Adipose tissue (tissue), 3 donors: Measurements from ENCODE around the gene SAMD14. TPM values are rescaled to one million over a fixed set of nuclear protein-coding genes. Genes with fewer than 3 reads are reported as not detected.
"Not testable (repeated sequence)": the region's sequence is repeated elsewhere in the genome, so short reads cannot be mapped to it uniquely, and the experiment has no call there.

Experiments
- H3K27ac ChIP-seq: one replicate; pipeline ENCODE4 v1.5.1; 2013; ENCODE audit warnings: low read depth, low read length
- WGBS, 3 donors: extraction: QIAGEN DNeasy Blood & Tissue Kit; methylation state at CpG; one replicate each; pipeline ENCODE4 v1.1.7; 2013; 5-methylcytosine and 5-hydroxymethylcytosine counted together
- polyA plus RNA-seq, 3 donors: library from polyadenylated mRNA; stranded (reverse); fragments of 200-250 nt; gene quantifications; one replicate each; pipeline ENCODE4 v1.2.3, GENCODE V29; 2013
- donor health status: healthy with polysubstance abuse.
- donor health status: Bipolar disorder and iron deficiency.
- donor health status: healthy.

The SAMD14 gene
- polyA plus RNA-seq, 3 donors, result 0.46 to 1.4 (median 1.3) TPM

- no peak overlapping the region for H3K27ac ChIP-seq
- WGBS, 3 donors, result 87 to 96% (median 94%) methylated on average over 6 of the region's 6 CpGs
Measured at GRCh38 chr17:50074227-50074626, 55.7 kb downstream of the SAMD14 start.

- no peak overlapping the region for H3K27ac ChIP-seq
- 83 to 95% (median 89%) methylated on average over 1 of the region's 1 CpG for WGBS, 3 donors
Measured at GRCh38 chr17:50072925-50073324, 57.0 kb downstream of the SAMD14 start.

GRCh38 chr17:50072130-50072529 lies 57.8 kb downstream of the SAMD14 start:
- H3K27ac ChIP-seq, result no peak overlapping the region
- 86 to 92% (median 87%) methylated on average over 3 of the region's 3 CpGs for WGBS, 3 donors

- 77 to 94% (median 85%) methylated on average over 6 of the region's 6 CpGs for WGBS, 3 donors
- H3K27ac ChIP-seq, result no peak overlapping the region
Measured at GRCh38 chr17:50071692-50072091, 58.3 kb downstream of the SAMD14 start.

GRCh38 chr17:50070908-50071680 lies 58.9 kb downstream of the SAMD14 start:
- no peak overlapping the region for H3K27ac ChIP-seq
- 91 to 98% (median 98%) methylated on average over 16 of the region's 16 CpGs for whole genome bisulfite sequencing, 3 donors

GRCh38 chr17:50067996-50068395 lies 62.0 kb downstream of the SAMD14 start:
- H3K27ac ChIP-seq, result no peak overlapping the region
- WGBS, 3 donors, result 94 to 95% (median 95%) methylated on average over 13 of the region's 13 CpGs

GRCh38 chr17:50066995-50067394 lies 63.0 kb downstream of the SAMD14 start:
- 94 to 98% (median 97%) methylated on average over 2 of the region's 2 CpGs for WGBS, 3 donors
- H3K27ac ChIP-seq, result no peak overlapping the region

- no peak overlapping the region for H3K27ac ChIP-seq
- 59 to 77% (median 60%) methylated on average over 3 of the region's 3 CpGs for WGBS, 3 donors
Measured at GRCh38 chr17:50065056-50065455, 64.9 kb downstream of the SAMD14 start.

GRCh38 chr17:50064253-50065001 lies 65.5 kb downstream of the SAMD14 start:
- 51 to 82% (median 59%) methylated on average over 20 of the region's 20 CpGs for WGBS, 3 donors
- peak overlapping the region; percentile 32 for H3K27ac ChIP-seq

- 91 to 97% (median 94%) methylated on average over 8 of the region's 8 CpGs for WGBS, 3 donors
Measured at GRCh38 chr17:50063561-50064252, 66.3 kb downstream of the SAMD14 start.

GRCh38 chr17:50062293-50063243 lies 67.4 kb downstream of the SAMD14 start:
- H3K27ac ChIP-seq, result no peak overlapping the region
- WGBS, 3 donors, result 66 to 75% (median 74%) methylated on average over 10 of the region's 10 CpGs

More at GRCh38 chr17:50063561-50064252, 66.3 kb downstream of the SAMD14 start:
- peak overlapping the region; percentile 32 for H3K27ac ChIP-seq

- WGBS, 3 donors, result 93 to 94% (median 93%) methylated on average over 10 of the region's 10 CpGs
- H3K27ac ChIP-seq, result not testable (repeated sequence)
Measured at GRCh38 chr17:50061713-50062045, 68.3 kb downstream of the SAMD14 start.

GRCh38 chr17:50060951-50061712 lies 68.8 kb downstream of the SAMD14 start:
- no peak overlapping the region for H3K27ac ChIP-seq
- WGBS, 3 donors, result 81 to 84% (median 83%) methylated on average over 9 of the region's 9 CpGs

Other genes with a start within 250 kb of the SAMD14 start
- gene DLX4, start 161.0 kb downstream of the SAMD14 start, polyA plus RNA-seq, result under 1 TPM; 0.22 to 0.61 (median 0.26) TPM
- under 1 TPM; 0.10 to 0.79 (median 0.17) TPM for gene DLX3, start 134.9 kb downstream of the SAMD14 start, polyA plus RNA-seq
- 10 to 100 TPM; 13.2 to 19.1 (median 13.4) TPM for gene ITGA3, start 74.0 kb downstream of the SAMD14 start, polyA plus RNA-seq
- 10 to 100 TPM; 24.3 to 46.5 (median 29.3) TPM for gene PDK2, start 34.8 kb downstream of the SAMD14 start, polyA plus RNA-seq
- gene PPP1R9B, start 20.5 kb upstream of the SAMD14 start, polyA plus RNA-seq, result 10 to 100 TPM; 11.8 to 48.7 (median 21.6) TPM
- 1 to 10 TPM in 2 of 3 donors, under 1 TPM in 1; 0.83 to 4.0 (median 3.1) TPM for gene SGCA, start 35.8 kb upstream of the SAMD14 start, polyA plus RNA-seq
- 100 to 1,000 TPM in 2 of 3 donors, 10 to 100 TPM in 1; 29.6 to 209 (median 106) TPM for gene COL1A1, start 71.5 kb upstream of the SAMD14 start, polyA plus RNA-seq
- gene TMEM92, start 144.3 kb upstream of the SAMD14 start, polyA plus RNA-seq, result 1 to 10 TPM in 1 of 3 donors, under 1 TPM in 1, not detected in 1; 0.59 to 1.4 TPM
- gene XYLT2, start 216.0 kb upstream of the SAMD14 start, polyA plus RNA-seq, result 10 to 100 TPM in 1 of 3 donors, 1 to 10 TPM in 2; 7.9 to 11.6 (median 9.0) TPM
- gene MRPL27, start 243.0 kb upstream of the SAMD14 start, polyA plus RNA-seq, result 100 to 1,000 TPM in 1 of 3 donors, 10 to 100 TPM in 2; 68.8 to 105 (median 99.8) TPM
- under 1 TPM; 0.16 to 0.25 (median 0.22) TPM for gene EME1, start 243.1 kb upstream of the SAMD14 start, polyA plus RNA-seq